NOMO-1 treated with DMSO at 0.1 percent for 48 hours (cell line): ENCODE measurements around the gene ENDOV.

Source experiments
- DNase-seq: peaks from one replicate; lab custom pipeline; 2025; ENCODE audit not compliant: unreplicated experiment; lab: John Stamatoyannopoulos, UW

Gene ENDOV

DNA sequence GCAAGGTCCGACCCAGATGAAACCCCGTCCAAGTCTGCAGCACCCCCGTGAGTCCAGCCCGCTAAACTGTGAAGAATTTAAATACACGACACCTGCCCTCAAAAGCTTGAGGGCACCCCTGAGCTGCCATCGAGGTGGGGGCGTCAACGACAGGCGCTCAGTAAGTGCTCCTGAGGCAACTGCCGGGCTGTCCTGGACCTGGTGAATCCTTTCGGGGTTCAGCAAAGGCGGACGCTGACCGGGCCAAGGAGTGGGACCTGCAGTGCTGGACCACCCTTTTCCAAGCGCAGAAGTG is 512 bp upstream of the ENDOV start:
- DNase-seq = no peak

DNA sequence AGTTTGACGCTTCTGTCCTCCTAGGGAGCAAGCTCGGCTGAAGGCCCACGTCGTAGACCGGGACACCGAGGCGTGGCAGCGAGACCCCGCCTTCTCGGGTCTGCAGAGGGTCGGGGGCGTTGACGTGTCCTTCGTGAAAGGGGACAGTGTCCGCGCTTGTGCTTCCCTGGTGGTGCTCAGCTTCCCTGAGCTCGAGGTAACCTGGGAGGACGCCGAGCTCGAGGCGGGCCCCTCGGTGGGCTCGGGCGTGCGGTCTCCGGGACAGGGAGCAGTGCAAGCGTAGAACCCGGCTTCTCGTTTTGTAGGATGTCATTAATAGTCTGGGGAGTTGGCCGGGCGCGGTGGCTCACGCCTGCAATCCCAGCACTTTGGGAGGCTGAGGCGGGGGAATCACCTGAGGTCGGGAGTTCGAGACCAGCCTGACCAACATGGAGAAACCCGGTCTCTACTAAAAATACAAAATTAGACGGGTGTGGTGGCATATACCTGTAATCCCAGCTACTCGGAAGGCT is 715 bp downstream of the ENDOV start:
- no peak for DNase-seq

DNA sequence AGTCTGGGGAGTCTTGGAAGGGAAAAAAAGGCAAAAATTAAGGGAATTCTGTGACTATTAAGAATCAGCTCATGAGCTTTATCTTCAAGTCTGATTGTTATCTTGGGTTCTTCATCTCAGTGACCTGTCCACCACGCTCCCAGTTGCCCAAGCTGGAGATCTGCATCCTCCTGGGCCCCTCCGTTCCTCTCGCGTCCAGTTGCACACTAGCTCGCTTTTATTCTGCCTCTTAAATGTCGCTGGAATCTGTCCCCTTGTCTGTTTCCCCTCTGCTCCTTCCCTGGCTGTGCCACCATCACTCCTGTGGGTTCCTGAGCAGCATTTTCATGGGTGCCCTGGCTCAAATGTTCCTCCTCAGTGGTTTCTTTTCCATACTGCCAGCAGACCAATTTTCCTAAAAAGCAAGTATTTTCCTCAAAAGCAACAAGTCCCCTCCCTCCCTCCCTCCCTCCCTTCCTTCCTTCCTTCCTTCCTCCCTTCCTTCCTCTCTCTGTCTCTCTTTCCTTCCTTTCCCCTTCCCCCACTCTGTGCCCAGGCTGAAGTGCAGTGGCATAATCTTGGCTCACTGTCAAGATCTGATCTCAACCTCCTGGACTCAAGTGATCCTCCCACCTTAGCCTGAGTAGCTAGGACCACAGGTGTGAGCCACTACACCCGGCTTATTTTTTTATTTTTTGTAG is 1.4 kb downstream of the ENDOV start:
- no peak for DNase-seq

GRCh38 chr17:80416940-80417293 is 1.9 kb downstream of the ENDOV start:
- no peak for DNase-seq

GRCh38 chr17:80418589-80418988 is 3.6 kb downstream of the ENDOV start:
- DNase-seq = no peak

GRCh38 chr17:80419255-80419654 is 4.3 kb downstream of the ENDOV start:
- no peak for DNase-seq

DNA sequence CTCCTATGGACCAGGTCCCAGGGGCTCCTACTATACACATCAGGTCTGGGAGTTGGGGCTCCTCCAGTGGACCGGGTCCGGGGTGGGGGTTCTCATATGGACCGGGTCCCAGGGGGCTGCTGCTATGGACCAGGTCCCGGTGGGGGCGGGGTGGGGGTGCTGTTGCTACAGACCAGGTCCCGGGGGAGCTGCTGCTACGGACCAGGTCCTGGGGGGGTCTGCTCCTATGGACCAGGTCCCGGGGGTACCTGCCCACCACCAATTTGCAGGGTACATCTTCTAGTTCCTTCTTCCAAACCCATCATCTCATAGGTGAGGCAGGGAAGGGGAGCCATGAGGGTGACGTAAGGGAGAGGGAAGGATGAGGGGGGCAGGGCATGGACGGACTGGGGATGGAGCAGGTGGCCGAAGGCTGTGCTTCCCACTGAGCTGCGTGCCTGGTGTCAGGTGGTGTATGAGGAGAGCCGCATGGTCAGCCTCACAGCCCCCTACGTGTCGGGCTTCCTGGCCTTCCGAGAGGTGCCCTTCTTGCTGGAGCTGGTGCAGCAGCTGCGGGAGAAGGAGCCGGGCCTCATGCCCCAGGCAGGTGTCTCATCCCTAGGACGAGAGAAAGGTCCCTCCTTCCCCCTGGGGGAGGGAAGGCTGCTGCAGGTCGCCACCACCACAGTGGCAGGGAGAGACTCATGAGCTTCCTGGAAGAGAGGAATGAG is 6.6 kb downstream of the ENDOV start:
- DNase-seq = no peak

GRCh38 chr17:80422276-80422675 is 7.3 kb downstream of the ENDOV start:
- no peak for DNase-seq

- no peak for DNase-seq
Measured at GRCh38 chr17:80422981-80423380, 8.0 kb downstream of the ENDOV start.

GRCh38 chr17:80423536-80424225 is 8.7 kb downstream of the ENDOV start:
- DNase-seq = no peak

DNA sequence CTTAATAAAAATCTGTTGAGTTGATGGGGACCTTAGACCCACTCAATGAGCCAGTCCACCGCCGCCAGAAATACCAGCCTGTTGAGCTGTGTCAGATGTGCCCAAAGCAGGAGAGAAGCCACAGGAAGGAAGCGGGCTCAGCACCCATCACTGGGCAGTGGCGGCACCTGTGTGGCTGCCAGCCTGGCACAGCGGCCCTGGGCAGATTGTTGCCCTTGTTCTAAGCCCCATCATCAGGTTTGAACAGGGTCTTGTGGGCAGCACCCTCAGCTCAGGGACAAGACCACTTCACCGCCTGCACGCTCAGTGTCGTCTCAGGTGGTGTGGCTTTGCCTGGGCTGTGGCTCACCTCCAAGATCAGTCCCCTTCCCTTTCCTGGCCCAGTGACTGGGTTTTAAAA is 9.3 kb downstream of the ENDOV start:
- DNase-seq = no peak

GRCh38 chr17:80424878-80425765 is 10.2 kb downstream of the ENDOV start:
- DNase-seq = no peak

- no peak for DNase-seq
Measured at GRCh38 chr17:80425835-80426426, 11.0 kb downstream of the ENDOV start.

DNA sequence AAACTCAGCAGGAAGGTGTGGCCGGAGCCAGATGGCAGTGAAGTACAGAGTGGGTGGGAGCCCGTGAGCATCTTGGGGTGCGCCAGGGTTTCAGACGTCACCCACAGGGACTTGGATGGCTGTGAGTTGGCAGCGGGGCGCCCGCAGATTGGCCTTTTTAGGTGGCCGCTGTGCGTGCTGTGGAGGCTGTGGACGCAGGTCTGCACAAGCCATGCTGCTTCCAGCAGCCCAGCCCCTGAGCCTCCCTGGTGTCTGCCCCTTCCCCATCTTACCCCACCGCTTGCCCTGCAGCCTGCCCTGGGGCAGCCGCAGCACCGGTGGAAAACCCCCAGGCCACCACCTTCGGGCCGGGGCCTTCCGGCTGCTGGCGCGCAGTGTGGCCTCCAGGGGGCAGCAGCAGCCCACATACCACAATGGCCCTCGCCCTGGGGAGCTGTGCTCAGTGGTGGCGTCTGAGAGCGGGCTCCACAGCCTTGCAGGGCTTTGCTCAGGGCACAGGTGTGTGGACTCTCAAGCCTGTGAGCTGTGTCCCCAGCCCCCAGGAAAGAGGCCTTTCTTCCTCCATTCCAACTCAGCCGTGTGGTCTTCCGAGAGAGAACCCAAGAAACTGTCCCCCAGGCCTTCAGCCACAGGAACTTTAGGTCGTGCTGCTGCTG is 11.8 kb downstream of the ENDOV start:
- peak; percentile 52 for DNase-seq

- no peak for DNase-seq
Measured at GRCh38 chr17:80427366-80428282, 12.7 kb downstream of the ENDOV start.

GRCh38 chr17:80428363-80428762 is 13.4 kb downstream of the ENDOV start:
- DNase-seq = no peak

DNA sequence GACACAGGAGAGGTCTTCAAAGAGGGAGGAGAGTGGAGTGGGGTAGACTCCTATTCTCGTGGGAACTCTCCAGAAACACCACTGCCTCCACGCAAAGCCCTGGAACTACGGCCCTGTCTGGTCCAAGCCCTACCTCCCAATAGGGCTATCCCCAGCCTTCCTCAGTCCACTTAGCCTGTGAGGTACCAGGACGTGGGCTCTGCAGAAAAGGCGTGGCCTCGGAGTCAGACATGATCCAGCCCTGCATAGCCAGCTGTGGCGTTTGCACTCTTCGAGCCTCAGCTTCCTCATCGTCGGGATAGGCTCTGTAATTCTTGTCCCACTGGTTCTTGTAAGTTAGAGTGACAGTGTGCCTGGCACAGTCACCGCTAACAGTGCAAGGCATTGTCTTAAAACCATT is 13.8 kb downstream of the ENDOV start:
- no peak for DNase-seq

GRCh38 chr17:80429356-80430275 is 14.6 kb downstream of the ENDOV start:
- no peak for DNase-seq
